Limb (tissue), 2 donors: ENCODE measurements around the gene SMARCE1.

Experiments used
- DNase-seq, 2 donors: peaks; one replicate each; pipeline ENCODE4 v3.0.0-alpha.2; 2016; ENCODE audit errors: extremely low spot score in 2 of 2

The SMARCE1 gene

GRCh38 chr17:40582328-40582901, 65.2 kb downstream of the SMARCE1 start:
- DNase-seq: no peak

DNA sequence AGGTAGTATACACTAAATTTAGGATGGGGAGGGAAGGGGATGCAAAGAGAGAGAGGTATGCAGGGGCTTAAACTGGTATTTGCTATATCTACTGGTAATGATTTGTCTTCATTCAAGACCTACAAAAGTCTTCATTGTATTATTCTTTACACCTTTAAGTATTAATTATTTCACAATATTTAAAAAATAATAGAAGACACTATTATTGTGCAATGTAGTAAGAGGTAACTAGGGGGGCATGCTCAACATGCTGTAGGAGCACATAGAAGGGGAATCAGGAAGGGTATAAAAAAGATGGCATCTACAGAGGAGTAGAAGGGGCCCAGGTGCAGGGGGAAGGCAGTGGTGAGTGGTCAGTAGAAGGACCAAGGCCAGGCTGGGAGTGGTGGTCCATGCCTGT, 67.5 kb downstream of the SMARCE1 start:
- no peak for DNase-seq

DNA sequence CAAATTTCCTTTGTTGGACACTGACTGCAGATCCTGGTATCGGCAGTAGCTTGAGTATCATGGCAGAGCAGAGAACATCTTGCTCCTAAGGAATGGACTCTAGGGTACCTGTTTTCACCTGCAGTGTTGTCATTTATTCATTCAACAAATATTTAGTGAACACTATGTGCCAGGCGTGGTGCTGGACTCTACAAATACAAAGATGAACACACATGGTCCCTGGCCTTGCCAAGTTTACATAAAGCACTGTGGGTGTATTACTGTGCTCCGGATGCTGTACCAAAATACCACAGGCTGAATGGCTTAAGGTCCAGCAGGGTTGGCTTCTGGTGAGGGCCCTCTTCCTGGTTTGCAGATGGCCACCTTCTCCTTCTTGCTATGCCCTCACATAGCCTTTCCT, 68.1 kb downstream of the SMARCE1 start:
- no peak for DNase-seq

DNA sequence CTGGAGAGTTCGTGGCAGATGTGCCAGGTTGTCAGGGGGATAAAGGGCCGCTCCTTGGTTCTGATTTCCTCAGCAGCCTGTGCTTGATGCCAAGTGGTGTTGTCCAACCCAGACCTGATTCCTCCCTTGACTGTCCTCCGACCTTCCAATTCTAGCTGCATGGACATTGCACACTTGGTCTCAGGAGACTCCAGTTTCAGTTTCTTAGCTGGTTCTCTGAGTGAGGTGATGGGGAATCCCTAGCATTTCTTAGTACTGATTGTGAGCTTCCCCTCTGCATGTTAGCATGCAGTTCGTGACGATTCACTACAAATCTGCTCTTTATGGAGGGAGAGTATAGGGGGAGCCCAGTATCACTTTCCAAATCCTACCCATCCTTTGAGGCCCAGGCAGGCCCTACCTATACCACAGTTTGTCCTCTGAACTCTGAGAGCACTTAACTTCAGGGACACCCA, 70.0 kb downstream of the SMARCE1 start:
- DNase-seq: no peak

DNA sequence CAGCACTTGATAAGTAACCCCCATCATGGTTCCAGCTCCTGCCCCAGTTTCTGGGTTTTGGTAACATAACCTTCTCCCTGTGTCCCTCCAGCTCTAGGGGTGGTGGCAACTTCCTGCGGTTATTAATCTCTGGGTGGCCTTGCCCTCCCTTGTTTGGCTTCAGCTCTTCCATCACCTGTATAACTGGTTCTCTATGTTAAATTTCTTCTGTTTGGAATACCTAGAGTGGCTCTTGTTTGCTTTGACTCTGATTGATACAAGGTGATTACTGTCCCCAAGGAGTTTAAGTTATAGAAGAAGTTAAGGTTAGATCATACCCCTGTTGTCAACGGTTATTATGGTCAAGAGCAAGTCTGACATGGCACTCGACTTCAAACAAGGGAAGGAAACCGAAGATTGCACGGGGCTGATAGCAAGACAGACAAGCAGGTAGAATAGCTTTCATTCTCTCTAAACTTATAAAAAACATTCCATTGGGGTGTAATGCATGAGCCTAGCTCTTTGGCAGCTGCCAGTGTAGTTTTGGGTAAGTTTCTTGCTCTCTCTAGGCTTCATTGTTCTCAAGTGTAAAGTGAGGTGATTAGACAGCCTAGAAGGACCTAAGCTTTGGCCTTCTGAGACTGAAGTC, 71.4 kb downstream of the SMARCE1 start:
- DNase-seq: no peak
